Tibial nerve (tissue), 4 donors: ENCODE results near the gene GJB4.
A peak's percentile ranks its signal among the peaks of the same experiment; 100 is the strongest.

ENCODE experiments used
- EP300 ChIP-seq, 2 donors: sonication (generic); formaldehyde crosslinking; IDR thresholded peaks; one replicate each; pipeline ENCODE4 v1.6.1; 2017; ENCODE audit warnings: antibody characterized with exemption in 2 of 2, mild to moderate bottlenecking in 1 of 2
- POLR2A ChIP-seq, 2 donors: fragments of 450-650 bp; IDR thresholded peaks; one replicate each; pipeline ENCODE4 v1.6.1; 2017; ENCODE audit warnings: antibody characterized with exemption in 2 of 2, mild to moderate bottlenecking in 2 of 2, moderate library complexity in 2 of 2
- TF ChIP-seq, protein P1 (sequence below), 5 experiments: fragments of 200-600 bp in 3 of 5; fragments of 450-650 bp in 2 of 5; sonication (generic) in 3 of 5; IDR thresholded peaks; one replicate each; pipeline ENCODE4 v1.5.1; 2016 to 2019; ENCODE audit warnings: antibody characterized with exemption in 5 of 5, mild to moderate bottlenecking in 3 of 5, moderate library complexity in 2 of 5

DNA sequence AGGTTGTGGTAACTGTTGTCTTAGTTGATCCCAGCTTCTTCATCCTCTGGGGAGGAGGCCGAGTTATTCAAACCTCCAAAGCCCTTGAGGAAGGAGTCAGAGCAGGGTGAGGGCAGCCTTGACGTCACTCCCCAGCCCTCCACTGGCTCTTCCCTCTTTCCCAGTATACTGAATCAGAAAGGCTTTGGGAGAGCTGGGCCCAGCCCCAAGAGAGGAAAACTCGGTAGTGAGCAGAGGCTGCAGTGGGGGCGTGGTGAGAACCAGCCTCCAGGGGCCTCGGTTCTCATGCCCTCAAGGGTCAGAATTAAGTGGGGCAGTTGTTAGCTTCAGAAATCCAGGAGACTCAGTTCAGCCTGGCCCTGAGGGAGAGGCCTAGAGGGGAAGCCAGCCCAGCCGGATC is 31.4 kb downstream of the GJB4 start:
- TF ChIP-seq, protein P1, sequence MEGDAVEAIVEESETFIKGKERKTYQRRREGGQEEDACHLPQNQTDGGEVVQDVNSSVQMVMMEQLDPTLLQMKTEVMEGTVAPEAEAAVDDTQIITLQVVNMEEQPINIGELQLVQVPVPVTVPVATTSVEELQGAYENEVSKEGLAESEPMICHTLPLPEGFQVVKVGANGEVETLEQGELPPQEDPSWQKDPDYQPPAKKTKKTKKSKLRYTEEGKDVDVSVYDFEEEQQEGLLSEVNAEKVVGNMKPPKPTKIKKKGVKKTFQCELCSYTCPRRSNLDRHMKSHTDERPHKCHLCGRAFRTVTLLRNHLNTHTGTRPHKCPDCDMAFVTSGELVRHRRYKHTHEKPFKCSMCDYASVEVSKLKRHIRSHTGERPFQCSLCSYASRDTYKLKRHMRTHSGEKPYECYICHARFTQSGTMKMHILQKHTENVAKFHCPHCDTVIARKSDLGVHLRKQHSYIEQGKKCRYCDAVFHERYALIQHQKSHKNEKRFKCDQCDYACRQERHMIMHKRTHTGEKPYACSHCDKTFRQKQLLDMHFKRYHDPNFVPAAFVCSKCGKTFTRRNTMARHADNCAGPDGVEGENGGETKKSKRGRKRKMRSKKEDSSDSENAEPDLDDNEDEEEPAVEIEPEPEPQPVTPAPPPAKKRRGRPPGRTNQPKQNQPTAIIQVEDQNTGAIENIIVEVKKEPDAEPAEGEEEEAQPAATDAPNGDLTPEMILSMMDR (IDR thresholded peaks at IDR 0.05) = no peak
- no peak for TF ChIP-seq POLR2A (IDR thresholded peaks at IDR 0.05)
- peak in 1 of 2 donors; percentile 29 for TF ChIP-seq EP300 (IDR thresholded peaks at IDR 0.05)
